GM12865 (cell line): ENCODE data around the gene IFIT5.
"Not testable (repeated sequence)": the region's sequence is repeated elsewhere in the genome, so short reads cannot be mapped to it uniquely, and the experiment has no call there.

Experiments
- DNase-seq: peaks from one replicate; pipeline ENCODE4 v3.0.0; 2010; ENCODE audit warnings: low read depth
- H3K4me3 ChIP-seq: 2 replicates; pipeline ENCODE4 v1.5.1; 2011; ENCODE audit warnings: mild to moderate bottlenecking, low read depth, low read length, control low read depth
- CTCF ChIP-seq: IDR thresholded peaks from 2 replicates; pipeline ENCODE4 v1.5.1; 2011; ENCODE audit warnings: low read length, control low read depth, low read depth, inconsistent platforms; ENCODE audit not compliant: insufficient read depth; ENCODE audit errors: missing control alignments

Gene IFIT5

DNA sequence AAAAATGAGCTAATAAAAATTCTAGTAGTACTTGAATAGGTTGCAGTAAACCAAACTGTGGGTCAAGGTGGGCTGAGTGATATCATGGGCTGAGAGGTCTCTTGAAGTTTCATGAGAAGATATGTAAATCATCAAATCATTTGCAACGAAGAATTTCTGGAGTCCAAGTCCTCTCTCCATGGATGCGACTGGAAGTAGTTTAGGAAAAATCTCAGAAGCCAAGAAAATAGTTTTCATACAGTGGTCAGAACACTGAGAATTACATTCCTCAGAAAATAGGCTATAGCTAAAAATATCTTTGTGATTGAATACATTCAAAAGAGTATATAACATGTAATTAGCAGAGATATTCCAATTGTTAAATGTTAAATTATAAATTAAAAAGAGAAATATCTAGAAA, 25.6 kb upstream of the IFIT5 start:
- no peak for DNase-seq
- H3K4me3 ChIP-seq: no peak overlapping the region
- no peak for TF ChIP-seq CTCF

DNA sequence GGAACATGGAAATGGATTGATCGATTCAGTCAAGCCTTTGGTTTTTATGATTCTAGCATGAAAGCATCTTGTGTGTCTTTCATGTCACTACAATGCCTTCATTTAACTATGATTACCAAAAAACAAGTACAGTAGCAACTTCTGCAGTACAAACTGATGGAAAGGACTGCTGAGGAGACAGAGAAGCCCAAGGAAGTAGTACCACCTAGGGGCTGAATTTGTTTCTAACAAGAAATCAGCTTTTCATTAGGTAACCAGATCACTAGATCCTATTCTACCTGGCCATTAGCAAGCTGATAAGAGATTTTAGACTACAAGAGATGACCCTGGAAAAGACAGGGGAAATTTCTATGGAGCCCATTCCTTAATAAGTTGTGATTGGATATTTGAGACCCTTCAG, 25.1 kb upstream of the IFIT5 start:
- TF ChIP-seq CTCF: peak; percentile 27
- DNase-seq: peak; percentile 58
- no peak overlapping the region for H3K4me3 ChIP-seq

GRCh38 chr10:89390476-89391225, 23.7 kb upstream of the IFIT5 start:
- no peak for DNase-seq
- TF ChIP-seq CTCF: no peak

DNA sequence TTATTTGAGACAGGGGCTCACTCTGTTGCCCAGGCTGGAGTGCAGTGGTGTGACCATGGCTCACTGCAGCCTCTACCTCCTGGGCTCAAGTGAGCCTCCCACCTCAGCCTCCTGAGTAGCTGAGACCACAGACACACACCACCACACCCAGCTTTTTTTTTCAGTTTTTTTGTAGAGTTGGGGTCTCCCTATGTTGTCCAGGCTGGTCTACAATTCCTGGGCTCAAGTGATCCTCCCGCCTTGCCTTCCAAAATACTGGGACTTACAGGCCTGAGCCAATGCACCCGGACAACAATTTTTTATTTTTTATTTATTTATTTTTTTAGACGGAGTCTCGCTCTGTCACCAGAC, 23.2 kb upstream of the IFIT5 start:
- not testable (repeated sequence) for H3K4me3 ChIP-seq, DNase-seq

More at GRCh38 chr10:89390476-89391225, 23.7 kb upstream of the IFIT5 start:
- no peak overlapping the region for H3K4me3 ChIP-seq

GRCh38 chr10:89391907-89392756, 22.2 kb upstream of the IFIT5 start, which contains the start of gene IFIT1:
TSS of gene IFIT1 (plus strand) at chr10:89392623. CDS start at chr10:89392713, 90 bp downstream.
- DNase-seq: peak; percentile 90
- H3K4me3 ChIP-seq: peak within 1 kb of the TSS; percentile 53
- TF ChIP-seq CTCF: no peak

DNA sequence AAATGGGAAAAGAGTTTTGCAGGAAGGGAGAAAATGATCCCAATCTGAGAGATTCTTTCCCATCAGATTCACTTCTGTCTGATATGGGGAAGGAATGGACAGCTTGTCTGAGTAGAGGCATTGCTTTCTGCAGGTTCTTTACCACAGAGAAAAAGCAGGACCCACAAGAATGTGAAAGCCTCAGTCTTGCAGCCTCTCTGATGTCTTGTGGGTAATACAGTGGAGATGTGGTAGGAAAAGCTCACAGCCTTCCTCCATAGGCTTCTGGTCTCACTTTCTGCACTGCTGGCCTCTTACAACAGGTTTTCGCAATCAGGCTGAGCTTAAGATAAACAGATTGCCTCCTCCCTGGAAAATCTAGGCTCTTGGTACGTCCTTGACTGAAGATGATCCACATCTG, 21.4 kb upstream of the IFIT5 start:
- DNase-seq: peak; percentile 68
- peak overlapping the region; percentile 53 for H3K4me3 ChIP-seq
- TF ChIP-seq CTCF: no peak

GRCh38 chr10:89393898-89394297, 20.5 kb upstream of the IFIT5 start:
- H3K4me3 ChIP-seq: peak overlapping the region; percentile 53
- DNase-seq: no peak
- TF ChIP-seq CTCF: no peak
